Measurements from ENCODE around the gene GABRG3.

GABRG3 gene

GRCh38 chr15:27583651-27584050 lies 612.7 kb downstream of the GABRG3 start:
- no peak overlapping the region for H3K4me3 ChIP-seq (replicated peaks; ENCODE audit: insufficient read depth, low read length)
- DNase-seq (ENCODE audit: low read depth in 1 of 2, low spot score in 1 of 2), result no peak
- TF ChIP-seq SPI1 (IDR thresholded peaks at IDR 0.05; ENCODE audit: borderline replicate concordance, low read depth), result no peak
- no peak for TF ChIP-seq POLR2AphosphoS5 (IDR thresholded peaks at IDR 0.05; ENCODE audit: low read depth)
- TF ChIP-seq, protein P1, sequence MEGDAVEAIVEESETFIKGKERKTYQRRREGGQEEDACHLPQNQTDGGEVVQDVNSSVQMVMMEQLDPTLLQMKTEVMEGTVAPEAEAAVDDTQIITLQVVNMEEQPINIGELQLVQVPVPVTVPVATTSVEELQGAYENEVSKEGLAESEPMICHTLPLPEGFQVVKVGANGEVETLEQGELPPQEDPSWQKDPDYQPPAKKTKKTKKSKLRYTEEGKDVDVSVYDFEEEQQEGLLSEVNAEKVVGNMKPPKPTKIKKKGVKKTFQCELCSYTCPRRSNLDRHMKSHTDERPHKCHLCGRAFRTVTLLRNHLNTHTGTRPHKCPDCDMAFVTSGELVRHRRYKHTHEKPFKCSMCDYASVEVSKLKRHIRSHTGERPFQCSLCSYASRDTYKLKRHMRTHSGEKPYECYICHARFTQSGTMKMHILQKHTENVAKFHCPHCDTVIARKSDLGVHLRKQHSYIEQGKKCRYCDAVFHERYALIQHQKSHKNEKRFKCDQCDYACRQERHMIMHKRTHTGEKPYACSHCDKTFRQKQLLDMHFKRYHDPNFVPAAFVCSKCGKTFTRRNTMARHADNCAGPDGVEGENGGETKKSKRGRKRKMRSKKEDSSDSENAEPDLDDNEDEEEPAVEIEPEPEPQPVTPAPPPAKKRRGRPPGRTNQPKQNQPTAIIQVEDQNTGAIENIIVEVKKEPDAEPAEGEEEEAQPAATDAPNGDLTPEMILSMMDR (IDR thresholded peaks at IDR 0.05; ENCODE audit: insufficient read depth, low read length), result no peak
- TF ChIP-seq GABPA (IDR thresholded peaks at IDR 0.05; ENCODE audit: low read depth), result no peak
- no peak for TF ChIP-seq REST (IDR thresholded peaks at IDR 0.05; ENCODE audit: insufficient replicate concordance, low read depth)
- H3K27me3 ChIP-seq (ENCODE audit: insufficient read depth, poor library complexity, severe bottlenecking), result no peaks in the 10 kb centered on the region
- H3K27ac ChIP-seq (replicated peaks), result no peak overlapping the region

DNA sequence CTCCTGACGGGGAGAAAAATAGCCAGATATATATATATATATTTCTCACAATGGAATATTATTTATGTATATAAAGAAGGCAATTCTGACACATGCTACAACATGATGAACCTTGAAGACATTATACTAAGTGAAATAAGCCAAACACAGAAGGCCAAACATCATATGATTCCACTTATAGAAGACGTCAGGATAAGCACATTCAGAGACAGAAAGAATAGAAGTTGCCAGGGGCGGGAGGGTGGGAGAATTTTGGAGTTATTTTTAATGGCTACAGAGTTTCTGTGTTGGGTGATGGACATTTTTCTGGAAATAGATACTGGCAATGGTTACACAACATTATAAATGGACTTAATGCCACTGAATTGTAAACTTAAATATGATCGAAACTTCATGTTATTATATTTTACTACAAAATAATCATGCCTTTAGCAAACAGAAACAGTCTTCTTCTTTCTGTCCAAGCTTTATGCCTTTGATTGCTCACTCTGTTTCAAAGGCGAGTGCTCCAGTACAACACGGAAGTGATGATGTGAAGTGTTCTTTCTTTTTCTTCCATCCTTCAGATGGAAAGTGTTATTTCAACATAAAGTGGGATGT lies 614.2 kb downstream of the GABRG3 start:
- DNase-seq (ENCODE audit: low read depth in 1 of 2, low spot score in 1 of 2), result no peak
- Histone ChIP-seq H3K4me3 (replicated peaks; ENCODE audit: insufficient read depth, low read length) (no peak overlapping the region), H3K27ac (replicated peaks) (no peak overlapping the region), H3K27me3 (ENCODE audit: insufficient read depth, poor library complexity, severe bottlenecking) (no peaks in the 10 kb centered on the region)
- TF ChIP-seq, protein P1 (IDR thresholded peaks at IDR 0.05; ENCODE audit: insufficient read depth, low read length), result no peak
- TF ChIP-seq REST (IDR thresholded peaks at IDR 0.05; ENCODE audit: insufficient replicate concordance, low read depth) (no peak), SPI1 (IDR thresholded peaks at IDR 0.05; ENCODE audit: borderline replicate concordance, low read depth) (no peak), GABPA (IDR thresholded peaks at IDR 0.05; ENCODE audit: low read depth) (no peak), POLR2AphosphoS5 (IDR thresholded peaks at IDR 0.05; ENCODE audit: low read depth) (no peak)

DNA sequence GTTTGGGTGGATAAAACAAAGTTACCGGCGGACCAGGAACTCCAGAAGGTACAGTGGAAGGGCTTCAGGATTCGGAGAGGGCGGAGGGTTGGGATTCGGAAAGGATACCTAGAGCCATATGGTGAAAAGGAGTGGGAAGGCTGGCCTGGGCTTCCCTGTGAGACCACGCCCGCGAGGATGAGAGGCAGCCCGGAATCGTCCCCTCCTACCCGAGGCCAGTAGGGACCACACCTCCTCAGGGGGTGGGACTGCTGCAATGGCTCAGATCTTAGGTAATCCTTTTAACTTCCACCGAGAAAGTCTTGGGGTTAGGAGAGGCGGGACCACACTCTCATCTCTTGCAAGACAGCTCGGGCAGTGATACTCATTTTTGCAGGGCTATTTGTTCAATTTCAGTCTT lies 616.8 kb downstream of the GABRG3 start:
- TF ChIP-seq GABPA (IDR thresholded peaks at IDR 0.05; ENCODE audit: low read depth) (no peak), SPI1 (IDR thresholded peaks at IDR 0.05; ENCODE audit: borderline replicate concordance, low read depth) (no peak), POLR2AphosphoS5 (IDR thresholded peaks at IDR 0.05; ENCODE audit: low read depth) (no peak), REST (IDR thresholded peaks at IDR 0.05; ENCODE audit: insufficient replicate concordance, low read depth) (no peak)
- TF ChIP-seq, protein P1 (IDR thresholded peaks at IDR 0.05; ENCODE audit: insufficient read depth, low read length), result no peak
- Histone ChIP-seq H3K4me3 (replicated peaks; ENCODE audit: insufficient read depth, low read length) (no peak overlapping the region), H3K27ac (replicated peaks) (no peak overlapping the region), H3K27me3 (ENCODE audit: insufficient read depth, poor library complexity, severe bottlenecking) (no peaks in the 10 kb centered on the region)
- no peak for DNase-seq (ENCODE audit: low read depth in 1 of 2, low spot score in 1 of 2)

Data from HL-60 (cell line).